Measurements from ENCODE around the gene ARRB1.

Gene ARRB1

GRCh38 chr11:75292943-75293342, 58.5 kb downstream of the ARRB1 start:
- H3K79me2 ChIP-seq (ENCODE audit: control insufficient read depth, insufficient read depth, low read length, poor library complexity), result no peaks in the 10 kb centered on the region
- H3K9ac ChIP-seq (ENCODE audit: low read length), result no peak overlapping the region
- no peak overlapping the region for H3K18ac ChIP-seq (ENCODE audit: low read length)
- no peak overlapping the region for H3K14ac ChIP-seq (ENCODE audit: low read length)
- H3K27ac ChIP-seq (ENCODE audit: low read depth, low read length), result no peak overlapping the region
- H4K12ac ChIP-seq (ENCODE audit: low read depth, low read length), result no peak overlapping the region
- H2AFZ ChIP-seq (ENCODE audit: insufficient read depth, low read length, poor library complexity), result no peak overlapping the region
- no peak overlapping the region for H3K23ac ChIP-seq (ENCODE audit: low read length)
- no peak overlapping the region for H2BK5ac ChIP-seq (ENCODE audit: low read depth, low read length, poor library complexity)
- no peak overlapping the region for H2BK12ac ChIP-seq (ENCODE audit: low read length)
- H4K91ac ChIP-seq (ENCODE audit: low read depth, low read length), result no peak overlapping the region
- no peak overlapping the region for H3K4me2 ChIP-seq (ENCODE audit: low read length)
- no peak overlapping the region for H2AK5ac ChIP-seq (ENCODE audit: low read length)
- no peak overlapping the region for H3K4ac ChIP-seq (ENCODE audit: low read depth, low read length)
- no peak overlapping the region for H3K4me3 ChIP-seq (ENCODE audit: low read depth, low read length)
- no peak for DNase-seq
- WGBS (ENCODE audit: extremely low coverage, insufficient coverage, insufficient read length), result no CpG with 5 or more reads among the region's 3 CpGs
- no peak overlapping the region for H4K8ac ChIP-seq (ENCODE audit: low read depth, low read length)
- H2BK120ac ChIP-seq (ENCODE audit: insufficient read depth, low read length, poor library complexity), result no peak overlapping the region
- no peaks in the 10 kb centered on the region for H3K27me3 ChIP-seq (ENCODE audit: insufficient read depth, low read length)
- H3K36me3 ChIP-seq (ENCODE audit: control insufficient read depth in 1 of 2, insufficient read depth in 2 of 2, low read length in 2 of 2), result peaks cover 6 to 7% of the 10 kb centered on the region in 2 experiments
- H3K79me1 ChIP-seq (ENCODE audit: low read length), result no peaks in the 10 kb centered on the region
- no peaks in the 10 kb centered on the region for H3K4me1 ChIP-seq (ENCODE audit: control insufficient read depth in 1 of 2, insufficient read depth in 2 of 2, low read length in 2 of 2)
- H3K9me3 ChIP-seq (ENCODE audit: insufficient read depth, low read depth, low read length), result peaks cover 2% of the 10 kb centered on the region

GRCh38 chr11:75291741-75292140, 59.7 kb downstream of the ARRB1 start:
- no peak overlapping the region for H3K27ac ChIP-seq (ENCODE audit: low read depth, low read length)
- H3K23ac ChIP-seq (ENCODE audit: low read length), result no peak overlapping the region
- no peak for DNase-seq
- H3K79me1 ChIP-seq (ENCODE audit: low read length), result no peaks in the 10 kb centered on the region
- H3K4me1 ChIP-seq (ENCODE audit: control insufficient read depth in 1 of 2, insufficient read depth in 2 of 2, low read length in 2 of 2), result no peaks in the 10 kb centered on the region
- peaks cover 2% of the 10 kb centered on the region for H3K9me3 ChIP-seq (ENCODE audit: insufficient read depth, low read depth, low read length)
- no peaks in the 10 kb centered on the region for H3K27me3 ChIP-seq (ENCODE audit: insufficient read depth, low read length)
- no peak overlapping the region for H2BK12ac ChIP-seq (ENCODE audit: low read length)
- H3K4me2 ChIP-seq (ENCODE audit: low read length), result no peak overlapping the region
- H4K8ac ChIP-seq (ENCODE audit: low read depth, low read length), result no peak overlapping the region
- H3K79me2 ChIP-seq (ENCODE audit: control insufficient read depth, insufficient read depth, low read length, poor library complexity), result no peaks in the 10 kb centered on the region
- H3K9ac ChIP-seq (ENCODE audit: low read length), result no peak overlapping the region
- H3K4me3 ChIP-seq (ENCODE audit: low read depth, low read length), result no peak overlapping the region
- no peak overlapping the region for H2BK5ac ChIP-seq (ENCODE audit: low read depth, low read length, poor library complexity)
- no CpG with 5 or more reads among the region's 6 CpGs for WGBS (ENCODE audit: extremely low coverage, insufficient coverage, insufficient read length)
- peak overlapping the region; percentile 43 for H3K18ac ChIP-seq (ENCODE audit: low read length)
- H3K14ac ChIP-seq (ENCODE audit: low read length), result no peak overlapping the region
- H2BK120ac ChIP-seq (ENCODE audit: insufficient read depth, low read length, poor library complexity), result no peak overlapping the region
- no peak overlapping the region for H3K4ac ChIP-seq (ENCODE audit: low read depth, low read length)
- H2AFZ ChIP-seq (ENCODE audit: insufficient read depth, low read length, poor library complexity), result no peak overlapping the region
- H3K36me3 ChIP-seq (ENCODE audit: control insufficient read depth in 1 of 2, insufficient read depth in 2 of 2, low read length in 2 of 2), result peaks cover 12 to 14% of the 10 kb centered on the region in 2 experiments
- no peak overlapping the region for H4K12ac ChIP-seq (ENCODE audit: low read depth, low read length)
- H4K91ac ChIP-seq (ENCODE audit: low read depth, low read length), result no peak overlapping the region
- no peak overlapping the region for H2AK5ac ChIP-seq (ENCODE audit: low read length)

GRCh38 chr11:75289919-75290318, 61.5 kb downstream of the ARRB1 start:
- no peak overlapping the region for H3K4me2 ChIP-seq (ENCODE audit: low read length)

GRCh38 chr11:75289511-75289760, 62.0 kb downstream of the ARRB1 start:
- no peak overlapping the region for H4K91ac ChIP-seq (ENCODE audit: low read depth, low read length)

More at GRCh38 chr11:75289919-75290318, 61.5 kb downstream of the ARRB1 start:
- Histone ChIP-seq H4K91ac (ENCODE audit: low read depth, low read length) (no peak overlapping the region), H3K4ac (ENCODE audit: low read depth, low read length) (no peak overlapping the region), H3K4me3 (ENCODE audit: low read depth, low read length) (no peak overlapping the region), H3K18ac (ENCODE audit: low read length) (no peak overlapping the region), H4K8ac (ENCODE audit: low read depth, low read length) (no peak overlapping the region), H3K9ac (ENCODE audit: low read length) (no peak overlapping the region), H2BK5ac (ENCODE audit: low read depth, low read length, poor library complexity) (no peak overlapping the region), H3K79me1 (ENCODE audit: low read length) (no peaks in the 10 kb centered on the region), H3K23ac (ENCODE audit: low read length) (no peak overlapping the region), H2AFZ (ENCODE audit: insufficient read depth, low read length, poor library complexity) (no peak overlapping the region), H4K12ac (ENCODE audit: low read depth, low read length) (no peak overlapping the region), H2AK5ac (ENCODE audit: low read length) (no peak overlapping the region), H3K9me3 (ENCODE audit: insufficient read depth, low read depth, low read length) (peaks cover 2% of the 10 kb centered on the region), H3K14ac (ENCODE audit: low read length) (no peak overlapping the region), H3K4me1 (ENCODE audit: control insufficient read depth in 1 of 2, insufficient read depth in 2 of 2, low read length in 2 of 2) (no peaks in the 10 kb centered on the region), H3K27me3 (ENCODE audit: insufficient read depth, low read length) (no peaks in the 10 kb centered on the region), H3K79me2 (ENCODE audit: control insufficient read depth, insufficient read depth, low read length, poor library complexity) (no peaks in the 10 kb centered on the region), H3K27ac (ENCODE audit: low read depth, low read length) (no peak overlapping the region), H2BK120ac (ENCODE audit: insufficient read depth, low read length, poor library complexity) (no peak overlapping the region), H3K36me3 (ENCODE audit: control insufficient read depth in 1 of 2, insufficient read depth in 2 of 2, low read length in 2 of 2) (peaks cover 23 to 26% of the 10 kb centered on the region in 2 experiments), H2BK12ac (ENCODE audit: low read length) (no peak overlapping the region)
- DNase-seq, result no peak
- no CpG with 5 or more reads among the region's 12 CpGs for WGBS (ENCODE audit: extremely low coverage, insufficient coverage, insufficient read length)

More at GRCh38 chr11:75289511-75289760, 62.0 kb downstream of the ARRB1 start:
- H3K27me3 ChIP-seq (ENCODE audit: insufficient read depth, low read length), result no peaks in the 10 kb centered on the region
- no peak overlapping the region for H2BK120ac ChIP-seq (ENCODE audit: insufficient read depth, low read length, poor library complexity)
- H3K4me3 ChIP-seq (ENCODE audit: low read depth, low read length), result no peak overlapping the region
- no peak overlapping the region for H3K4me2 ChIP-seq (ENCODE audit: low read length)
- H3K18ac ChIP-seq (ENCODE audit: low read length), result no peak overlapping the region
- H2AK5ac ChIP-seq (ENCODE audit: low read length), result no peak overlapping the region
- DNase-seq, result no peak
- no peak overlapping the region for H3K27ac ChIP-seq (ENCODE audit: low read depth, low read length)
- H3K79me2 ChIP-seq (ENCODE audit: control insufficient read depth, insufficient read depth, low read length, poor library complexity), result no peaks in the 10 kb centered on the region
- H3K9me3 ChIP-seq (ENCODE audit: insufficient read depth, low read depth, low read length), result peaks cover 2% of the 10 kb centered on the region
- H3K23ac ChIP-seq (ENCODE audit: low read length), result no peak overlapping the region
- H2BK5ac ChIP-seq (ENCODE audit: low read depth, low read length, poor library complexity), result no peak overlapping the region
- no peak overlapping the region for H3K9ac ChIP-seq (ENCODE audit: low read length)
- no peak overlapping the region for H4K8ac ChIP-seq (ENCODE audit: low read depth, low read length)
- no peaks in the 10 kb centered on the region for H3K4me1 ChIP-seq (ENCODE audit: control insufficient read depth in 1 of 2, insufficient read depth in 2 of 2, low read length in 2 of 2)
- H3K36me3 ChIP-seq (ENCODE audit: control insufficient read depth in 1 of 2, insufficient read depth in 2 of 2, low read length in 2 of 2), result peaks cover 23 to 27% of the 10 kb centered on the region in 2 experiments
- no peak overlapping the region for H4K12ac ChIP-seq (ENCODE audit: low read depth, low read length)
- WGBS (ENCODE audit: extremely low coverage, insufficient coverage, insufficient read length), result no CpG with 5 or more reads among the region's 6 CpGs
- no peaks in the 10 kb centered on the region for H3K79me1 ChIP-seq (ENCODE audit: low read length)
- H2BK12ac ChIP-seq (ENCODE audit: low read length), result no peak overlapping the region
- H3K4ac ChIP-seq (ENCODE audit: low read depth, low read length), result no peak overlapping the region
- no peak overlapping the region for H3K14ac ChIP-seq (ENCODE audit: low read length)
- no peak overlapping the region for H2AFZ ChIP-seq (ENCODE audit: insufficient read depth, low read length, poor library complexity)
